ENCODE measurements around the gene CTXN3. TPM values are rescaled to one million over a fixed set of nuclear protein-coding genes. Genes with fewer than 3 reads are reported as not detected.

CTXN3 gene
- total RNA-seq, 1 donor from 2014 or later: not detected

GRCh38 chr5:127697894-127698600 is 49.2 kb downstream of the CTXN3 start:
- Mint-ChIP-seq H3K27me3 (ENCODE audit: low read depth) (no peaks in the 10 kb centered on the region), H3K27ac (ENCODE audit: unreplicated experiment) (no peak overlapping the region), H3K9me3 (no peaks in the 10 kb centered on the region), H3K36me3 (ENCODE audit: low read depth) (no peaks in the 10 kb centered on the region), H3K4me3 (no peak overlapping the region), H3K4me1 (peaks cover 15% of the 10 kb centered on the region)
- DNase-seq (ENCODE audit: low read depth, low spot score): no peak
- TF ChIP-seq CTCF (conservative IDR thresholded peaks at IDR 0.05): no peak

- Mint-ChIP-seq H3K36me3 (ENCODE audit: low read depth) (no peaks in the 10 kb centered on the region), H3K4me1 (peaks cover 27% of the 10 kb centered on the region), H3K4me3 (no peak overlapping the region), H3K27me3 (ENCODE audit: low read depth) (no peaks in the 10 kb centered on the region), H3K27ac (ENCODE audit: unreplicated experiment) (no peak overlapping the region), H3K9me3 (no peaks in the 10 kb centered on the region)
- no peak for DNase-seq (ENCODE audit: low read depth, low spot score)
- TF ChIP-seq CTCF (conservative IDR thresholded peaks at IDR 0.05): no peak
Measured at GRCh38 chr5:127699416-127699815, 50.5 kb downstream of the CTXN3 start.

- no peaks in the 10 kb centered on the region for H3K9me3 Mint-ChIP-seq
Measured at GRCh38 chr5:127700237-127700766, 51.4 kb downstream of the CTXN3 start.

GRCh38 chr5:127702434-127702833 is 53.6 kb downstream of the CTXN3 start:
- H3K36me3 Mint-ChIP-seq (ENCODE audit: low read depth): no peaks in the 10 kb centered on the region
- DNase-seq (ENCODE audit: low read depth, low spot score): no peak
- no peak overlapping the region for H3K4me3 Mint-ChIP-seq
- H3K27me3 Mint-ChIP-seq (ENCODE audit: low read depth): no peaks in the 10 kb centered on the region
- no peak for TF ChIP-seq CTCF (conservative IDR thresholded peaks at IDR 0.05)
- H3K27ac Mint-ChIP-seq (ENCODE audit: unreplicated experiment): no peak overlapping the region
- no peaks in the 10 kb centered on the region for H3K9me3 Mint-ChIP-seq
- H3K4me1 Mint-ChIP-seq: peaks cover 46% of the 10 kb centered on the region

More at GRCh38 chr5:127700237-127700766, 51.4 kb downstream of the CTXN3 start:
- Mint-ChIP-seq H3K36me3 (ENCODE audit: low read depth) (no peaks in the 10 kb centered on the region), H3K27ac (ENCODE audit: unreplicated experiment) (no peak overlapping the region), H3K4me3 (no peak overlapping the region), H3K4me1 (peaks cover 34% of the 10 kb centered on the region), H3K27me3 (ENCODE audit: low read depth) (no peaks in the 10 kb centered on the region)
- TF ChIP-seq CTCF (conservative IDR thresholded peaks at IDR 0.05): no peak
- no peak for DNase-seq (ENCODE audit: low read depth, low spot score)

- DNase-seq (ENCODE audit: low read depth, low spot score): no peak
- no peak within 1 kb of the TSS for H3K4me3 Mint-ChIP-seq
- H3K36me3 Mint-ChIP-seq (ENCODE audit: low read depth): no peaks in the 10 kb centered on the region
- H3K27ac Mint-ChIP-seq (ENCODE audit: unreplicated experiment): peak within 1 kb of the TSS; percentile 22
- no peaks in the 10 kb centered on the region for H3K9me3 Mint-ChIP-seq
- H3K4me1 Mint-ChIP-seq: peaks cover 46% of the 10 kb centered on the region
- H3K27me3 Mint-ChIP-seq (ENCODE audit: low read depth): no peaks in the 10 kb centered on the region
- TF ChIP-seq CTCF (conservative IDR thresholded peaks at IDR 0.05): no peak
Measured at GRCh38 chr5:127702926-127703561, 54.2 kb downstream of the CTXN3 start, which contains the start of gene CCDC192. TSS of gene CCDC192 (plus strand) at chr5:127703391. CDS start at chr5:127703446, 55 bp downstream.
